Activated CD8-positive, alpha-beta memory T cell treated with anti-CD3 and anti-CD28 coated beads, Interleukin-2, amount 50 U/mL, for 24 hours (primary cell): ENCODE results near the gene THAP2.

Source experiments
- DNase-seq: peaks from one replicate; pipeline ENCODE4 v3.0.0-alpha.2; 2020; ENCODE audit errors: extremely low read depth

Gene THAP2

GRCh38 chr12:71703206-71703605 is 39.1 kb downstream of the THAP2 start:
- DNase-seq = no peak

GRCh38 chr12:71704920-71705319 is 40.8 kb downstream of the THAP2 start:
- DNase-seq = no peak

- no peak for DNase-seq
Observed at GRCh38 chr12:71708658-71709057, 44.6 kb downstream of the THAP2 start.

- DNase-seq = no peak
Observed at GRCh38 chr12:71710276-71711125, 46.4 kb downstream of the THAP2 start.

GRCh38 chr12:71718611-71719010 is 54.5 kb downstream of the THAP2 start:
- DNase-seq = no peak

GRCh38 chr12:71719647-71720370 is 55.7 kb downstream of the THAP2 start:
- DNase-seq = no peak

- no peak for DNase-seq
Observed at GRCh38 chr12:71721783-71722505, 57.8 kb downstream of the THAP2 start.

GRCh38 chr12:71725011-71725410 is 60.9 kb downstream of the THAP2 start:
- no peak for DNase-seq

GRCh38 chr12:71726548-71726947 is 62.4 kb downstream of the THAP2 start:
- DNase-seq = no peak

- DNase-seq = no peak
Observed at GRCh38 chr12:71727958-71728357, 63.9 kb downstream of the THAP2 start.
